Neural cell (in vitro differentiated cells): ENCODE data around the gene PCNX2. TPM values are rescaled to one million over a fixed set of nuclear protein-coding genes. Genes with fewer than 3 reads are reported as not detected.

ENCODE experiments used
- H2AFZ ChIP-seq: fragments of 200-600, 300-800 bp; sonication (generic), shearing (Covaris generic); 2 replicates; pipeline ENCODE4 v1.6.0; 2014; ENCODE audit warnings: low read depth, mild to moderate bottlenecking, antibody characterized with exemption, low read length, moderate library complexity
- H3F3A ChIP-seq: fragments of 200-600 bp; shearing (Covaris generic); 2 replicates; pipeline ENCODE4 v1.6.1; 2016; ENCODE audit warnings: mild to moderate bottlenecking, moderate library complexity, mixed read lengths, antibody characterized with exemption, low read length; ENCODE audit not compliant: insufficient read depth, poor library complexity, severe bottlenecking
- H3K27ac ChIP-seq: fragments of 200-600, 300-800 bp; sonication (generic), shearing (Covaris generic); 2 replicates; pipeline ENCODE4 v1.5.1; 2014; ENCODE audit warnings: mild to moderate bottlenecking, low read length, moderate library complexity
- H3K27me3 ChIP-seq: fragments of 300-800, 200-600 bp; sonication (generic), shearing (Covaris generic); 2 replicates; pipeline ENCODE4 v1.6.0; 2014; ENCODE audit warnings: mild to moderate bottlenecking, low read depth, low read length, moderate library complexity; ENCODE audit not compliant: insufficient read depth
- H3K36me3 ChIP-seq: fragments of 300-800, 200-600 bp; sonication (generic), shearing (Covaris generic); 2 replicates; pipeline ENCODE4 v1.5.1; 2014; ENCODE audit warnings: mild to moderate bottlenecking, antibody characterized with exemption, low read length, moderate library complexity; ENCODE audit not compliant: insufficient read depth
- H3K4me2 ChIP-seq: fragments of 300-800, 200-600 bp; sonication (generic), shearing (Covaris generic); 2 replicates; pipeline ENCODE4 v1.6.0; 2014; ENCODE audit warnings: mild to moderate bottlenecking, low read length
- H3K4me3 ChIP-seq: fragments of 300-800, 200-600 bp; sonication (generic), shearing (Covaris generic); 2 replicates; pipeline ENCODE4 v1.5.1; 2014; ENCODE audit warnings: mild to moderate bottlenecking, low read length, moderate library complexity
- H3K79me2 ChIP-seq: fragments of 200-600 bp; shearing (Covaris generic); replicated peaks from 2 replicates; pipeline ENCODE4 v1.6.0; 2014; ENCODE audit warnings: mild to moderate bottlenecking, low read length, moderate library complexity; ENCODE audit not compliant: insufficient read depth
- H3K9ac ChIP-seq: fragments of 300-800, 200-600 bp; sonication (generic), shearing (Covaris generic); 2 replicates; pipeline ENCODE4 v1.6.1; 2016; ENCODE audit warnings: mild to moderate bottlenecking, low read length, mixed read lengths
- H3K9me2 ChIP-seq: fragments of 200-600 bp; shearing (Covaris generic); 2 replicates; pipeline ENCODE4 v1.6.1; 2016; ENCODE audit warnings: mild to moderate bottlenecking, low read length, mixed read lengths; ENCODE audit not compliant: insufficient read depth
- H3K9me3 ChIP-seq: fragments of 200-600, 300-800 bp; sonication (generic), shearing (Covaris generic); 2 replicates; pipeline ENCODE4 v1.6.1; 2016; ENCODE audit warnings: mild to moderate bottlenecking, mixed run types, low read length, moderate library complexity, mixed read lengths
- H4K20me1 ChIP-seq: fragments of 200-600 bp; shearing (Covaris generic); 2 replicates; pipeline ENCODE4 v1.6.1; 2016; ENCODE audit warnings: mild to moderate bottlenecking, mixed run types; ENCODE audit not compliant: insufficient read depth
- EP300 ChIP-seq: fragments of 450-650 bp; conservative IDR thresholded peaks from 2 replicates; pipeline ENCODE4 v1.6.1; 2014; ENCODE audit warnings: antibody characterized with exemption, mild to moderate bottlenecking, moderate library complexity; ENCODE audit not compliant: poor library complexity, severe bottlenecking
- EZH2 ChIP-seq: fragments of 200-600, 300-800 bp; shearing (Covaris generic), sonication (generic); IDR thresholded peaks from 2 replicates; pipeline ENCODE4 v1.6.1; 2014; ENCODE audit warnings: antibody characterized with exemption, low read length, borderline replicate concordance, mild to moderate bottlenecking; ENCODE audit not compliant: insufficient read depth, poor library complexity, severe bottlenecking
- MXI1 ChIP-seq: fragments of 450-650 bp; conservative IDR thresholded peaks from 2 replicates; pipeline ENCODE4 v1.6.1; 2014; ENCODE audit warnings: antibody characterized with exemption, mild to moderate bottlenecking; ENCODE audit not compliant: poor library complexity, severe bottlenecking
- POLR2AphosphoS5 ChIP-seq: IDR thresholded peaks from 2 replicates; pipeline ENCODE4 v1.6.1; 2012
- RAD21 ChIP-seq: fragments of 450-650 bp; conservative IDR thresholded peaks from 2 replicates; pipeline ENCODE4 v1.6.1; 2014; ENCODE audit warnings: antibody characterized with exemption, mild to moderate bottlenecking, moderate library complexity
- SMC3 ChIP-seq: fragments of 450-650 bp; conservative IDR thresholded peaks from 2 replicates; pipeline ENCODE4 v1.6.1; 2014; ENCODE audit warnings: antibody characterized with exemption, mild to moderate bottlenecking, moderate library complexity; ENCODE audit not compliant: poor library complexity
- TAF1 ChIP-seq: IDR thresholded peaks from 2 replicates; pipeline ENCODE4 v1.6.1; 2012; ENCODE audit warnings: low read depth
- polyA plus RNA-seq: library from polyadenylated mRNA; depleted of rRNA; stranded (reverse); fragments of >200 nt; gene quantifications from 2 replicates; pipeline ENCODE4 v1.2.3, GENCODE V29; 2014
- TF ChIP-seq, protein P1 (sequence below): fragments of 450-650 bp; IDR thresholded peaks from 2 replicates; pipeline ENCODE4 v1.5.1; 2014; ENCODE audit warnings: antibody characterized with exemption, mild to moderate bottlenecking, moderate library complexity; ENCODE audit not compliant: poor library complexity, severe bottlenecking
- TF ChIP-seq, protein P2 (sequence below): IDR thresholded peaks from 2 replicates; pipeline ENCODE4 v1.6.1; 2012; ENCODE audit warnings: borderline replicate concordance

PCNX2 gene
- polyA plus RNA-seq, 1 donor from 2014 or later = 17.2 TPM

DNA sequence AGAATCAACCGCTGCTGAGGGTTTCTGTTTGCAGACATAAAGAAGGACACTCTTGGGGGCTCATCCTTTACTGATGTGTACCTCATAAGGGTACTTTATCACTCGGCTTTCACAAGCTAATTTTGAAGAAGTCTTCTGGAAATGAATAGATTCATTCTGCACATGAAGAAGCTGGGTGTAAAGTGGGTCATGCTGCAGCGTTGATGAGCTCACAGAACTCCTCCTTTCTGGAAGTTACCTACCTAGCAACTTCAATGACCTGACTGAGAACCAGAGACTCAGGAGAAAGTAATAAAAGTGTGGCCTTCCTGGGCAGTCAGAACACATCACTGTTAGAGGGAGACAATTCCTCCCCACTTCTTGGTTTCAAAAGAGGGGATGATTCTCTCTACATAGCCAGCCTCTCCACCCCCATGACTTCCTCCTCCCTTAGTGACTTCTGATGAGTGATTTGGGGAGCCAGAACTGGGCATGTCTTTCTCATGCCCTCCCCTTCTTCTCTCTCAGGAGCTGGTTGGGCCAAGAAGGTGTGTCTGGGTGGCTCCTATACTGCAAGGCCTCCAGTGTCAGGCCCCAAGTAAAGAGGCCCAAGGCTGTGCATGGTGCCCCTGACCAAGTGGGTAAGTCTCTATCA, 27.0 kb downstream of the PCNX2 start:
- Histone ChIP-seq H3K4me3 (no peak overlapping the region), H3K27me3 (no peaks in the 10 kb centered on the region), H3K9me2 (no peaks in the 10 kb centered on the region), H3K27ac (no peak overlapping the region), H3K79me2 (no peaks in the 10 kb centered on the region), H2AFZ (no peak overlapping the region), H3K4me2 (no peak overlapping the region), H3K9me3 (no peaks in the 10 kb centered on the region), H3K36me3 (no peaks in the 10 kb centered on the region), H3K9ac (no peak overlapping the region), H4K20me1 (no peaks in the 10 kb centered on the region), H3F3A (no peaks in the 10 kb centered on the region)
- TF ChIP-seq EZH2 (no peak), POLR2AphosphoS5 (no peak), RAD21 (no peak), TAF1 (no peak), EP300 (no peak), MXI1 (no peak), SMC3 (no peak)
- TF ChIP-seq, protein P1, sequence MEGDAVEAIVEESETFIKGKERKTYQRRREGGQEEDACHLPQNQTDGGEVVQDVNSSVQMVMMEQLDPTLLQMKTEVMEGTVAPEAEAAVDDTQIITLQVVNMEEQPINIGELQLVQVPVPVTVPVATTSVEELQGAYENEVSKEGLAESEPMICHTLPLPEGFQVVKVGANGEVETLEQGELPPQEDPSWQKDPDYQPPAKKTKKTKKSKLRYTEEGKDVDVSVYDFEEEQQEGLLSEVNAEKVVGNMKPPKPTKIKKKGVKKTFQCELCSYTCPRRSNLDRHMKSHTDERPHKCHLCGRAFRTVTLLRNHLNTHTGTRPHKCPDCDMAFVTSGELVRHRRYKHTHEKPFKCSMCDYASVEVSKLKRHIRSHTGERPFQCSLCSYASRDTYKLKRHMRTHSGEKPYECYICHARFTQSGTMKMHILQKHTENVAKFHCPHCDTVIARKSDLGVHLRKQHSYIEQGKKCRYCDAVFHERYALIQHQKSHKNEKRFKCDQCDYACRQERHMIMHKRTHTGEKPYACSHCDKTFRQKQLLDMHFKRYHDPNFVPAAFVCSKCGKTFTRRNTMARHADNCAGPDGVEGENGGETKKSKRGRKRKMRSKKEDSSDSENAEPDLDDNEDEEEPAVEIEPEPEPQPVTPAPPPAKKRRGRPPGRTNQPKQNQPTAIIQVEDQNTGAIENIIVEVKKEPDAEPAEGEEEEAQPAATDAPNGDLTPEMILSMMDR = no peak
- TF ChIP-seq, protein P2, sequence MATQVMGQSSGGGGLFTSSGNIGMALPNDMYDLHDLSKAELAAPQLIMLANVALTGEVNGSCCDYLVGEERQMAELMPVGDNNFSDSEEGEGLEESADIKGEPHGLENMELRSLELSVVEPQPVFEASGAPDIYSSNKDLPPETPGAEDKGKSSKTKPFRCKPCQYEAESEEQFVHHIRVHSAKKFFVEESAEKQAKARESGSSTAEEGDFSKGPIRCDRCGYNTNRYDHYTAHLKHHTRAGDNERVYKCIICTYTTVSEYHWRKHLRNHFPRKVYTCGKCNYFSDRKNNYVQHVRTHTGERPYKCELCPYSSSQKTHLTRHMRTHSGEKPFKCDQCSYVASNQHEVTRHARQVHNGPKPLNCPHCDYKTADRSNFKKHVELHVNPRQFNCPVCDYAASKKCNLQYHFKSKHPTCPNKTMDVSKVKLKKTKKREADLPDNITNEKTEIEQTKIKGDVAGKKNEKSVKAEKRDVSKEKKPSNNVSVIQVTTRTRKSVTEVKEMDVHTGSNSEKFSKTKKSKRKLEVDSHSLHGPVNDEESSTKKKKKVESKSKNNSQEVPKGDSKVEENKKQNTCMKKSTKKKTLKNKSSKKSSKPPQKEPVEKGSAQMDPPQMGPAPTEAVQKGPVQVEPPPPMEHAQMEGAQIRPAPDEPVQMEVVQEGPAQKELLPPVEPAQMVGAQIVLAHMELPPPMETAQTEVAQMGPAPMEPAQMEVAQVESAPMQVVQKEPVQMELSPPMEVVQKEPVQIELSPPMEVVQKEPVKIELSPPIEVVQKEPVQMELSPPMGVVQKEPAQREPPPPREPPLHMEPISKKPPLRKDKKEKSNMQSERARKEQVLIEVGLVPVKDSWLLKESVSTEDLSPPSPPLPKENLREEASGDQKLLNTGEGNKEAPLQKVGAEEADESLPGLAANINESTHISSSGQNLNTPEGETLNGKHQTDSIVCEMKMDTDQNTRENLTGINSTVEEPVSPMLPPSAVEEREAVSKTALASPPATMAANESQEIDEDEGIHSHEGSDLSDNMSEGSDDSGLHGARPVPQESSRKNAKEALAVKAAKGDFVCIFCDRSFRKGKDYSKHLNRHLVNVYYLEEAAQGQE = no peak

DNA sequence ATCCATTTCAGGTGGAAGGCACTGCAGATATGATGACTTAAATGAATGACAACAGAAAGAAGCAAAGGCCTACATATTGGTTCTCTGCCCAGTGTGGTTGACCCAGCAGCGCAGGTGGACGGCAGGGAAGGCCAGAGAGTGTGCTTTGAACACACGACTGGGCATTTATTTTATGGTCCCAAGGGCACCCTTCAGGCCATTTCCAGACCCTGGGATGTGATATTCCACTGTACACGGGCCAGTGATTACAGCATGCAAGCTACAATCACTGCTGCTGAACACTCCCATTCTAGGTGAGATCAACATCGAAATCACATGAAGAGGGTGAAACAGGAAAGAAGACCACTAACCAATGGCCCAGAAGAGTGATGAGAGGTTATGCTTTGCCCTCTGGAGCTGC, 33.8 kb downstream of the PCNX2 start:
- H3K79me2 ChIP-seq = no peaks in the 10 kb centered on the region
- H3K4me3 ChIP-seq = no peak overlapping the region
- TF ChIP-seq, protein P2 = no peak
- TF ChIP-seq MXI1 = no peak
- no peak for TF ChIP-seq RAD21
- no peak for TF ChIP-seq POLR2AphosphoS5
- TF ChIP-seq SMC3 = no peak
- no peak for TF ChIP-seq EP300
- TF ChIP-seq, protein P1 = no peak
- TF ChIP-seq EZH2 = no peak
- TF ChIP-seq TAF1 = no peak
- H3F3A ChIP-seq = no peaks in the 10 kb centered on the region
- H2AFZ ChIP-seq = no peak overlapping the region
- H3K9me3 ChIP-seq = no peaks in the 10 kb centered on the region
- H3K36me3 ChIP-seq = peaks cover 5% of the 10 kb centered on the region
- H4K20me1 ChIP-seq = no peaks in the 10 kb centered on the region
- no peak overlapping the region for H3K27ac ChIP-seq
- no peak overlapping the region for H3K9ac ChIP-seq
- no peak overlapping the region for H3K4me2 ChIP-seq
- no peaks in the 10 kb centered on the region for H3K9me2 ChIP-seq
- no peaks in the 10 kb centered on the region for H3K27me3 ChIP-seq
